ENCODE measurements around the gene PRPSAP1. TPM values are rescaled to one million over a fixed set of nuclear protein-coding genes. Genes with fewer than 3 reads are reported as not detected.

PRPSAP1 gene
- total RNA-seq, 1 experiment from 2014 or later, result 38.4 TPM

GRCh38 chr17:76265624-76266243 is 88.0 kb downstream of the PRPSAP1 start:
- Histone ChIP-seq H4K5ac (ENCODE audit: insufficient read length, low read depth, low read length) (no peak overlapping the region), H3K27ac (ENCODE audit: insufficient read length, low read depth, low read length) (no peak overlapping the region), H3K18ac (ENCODE audit: insufficient read length, low read depth, low read length) (peak overlapping the region; percentile 76), H3K9me3 (ENCODE audit: control insufficient read depth, low read depth, low read length) (no peaks in the 10 kb centered on the region), H3K56ac (ENCODE audit: insufficient read length, low read depth, low read length) (no peak overlapping the region), H2BK5ac (ENCODE audit: insufficient read length, low read length) (no peak overlapping the region), H3T11ph (ENCODE audit: low read length) (no peak overlapping the region), H4K91ac (ENCODE audit: insufficient read length, low read depth, low read length) (no peak overlapping the region), H2BK12ac (ENCODE audit: insufficient read length, low read depth, low read length) (no peak overlapping the region), H2BK15ac (ENCODE audit: low read depth, low read length) (no peak overlapping the region), H3K9ac (ENCODE audit: extremely low read depth, insufficient read length, low read length) (peak overlapping the region; percentile 76), H4K8ac (replicated peaks; ENCODE audit: insufficient read length, low read depth, low read length) (no peak overlapping the region), H3K27me3 (ENCODE audit: insufficient read depth, low read length) (no peaks in the 10 kb centered on the region), H2AK5ac (ENCODE audit: insufficient read length, low read length) (no peak overlapping the region), H3K23ac (ENCODE audit: insufficient read length, low read depth, low read length) (no peak overlapping the region), H4K20me1 (ENCODE audit: control insufficient read depth, insufficient read depth, insufficient read length) (no peaks in the 10 kb centered on the region), H3K14ac (ENCODE audit: insufficient read depth, low read length) (no peak overlapping the region; the same call in 1 of the 2 replicates), H3K4me2 (ENCODE audit: insufficient read depth, insufficient read length, low read length) (peak overlapping the region; percentile 75), H3K79me2 (ENCODE audit: insufficient read depth, low read length) (peaks cover 2% of the 10 kb centered on the region; the same call in 1 of the 2 replicates), H2BK120ac (ENCODE audit: low read depth, low read length, poor library complexity, severe bottlenecking) (no peak overlapping the region), H2BK20ac (ENCODE audit: low read depth, low read length, poor library complexity, severe bottlenecking) (no peak overlapping the region), H3K23me2 (ENCODE audit: insufficient read length, low read depth, low read length, poor library complexity, severe bottlenecking) (peaks cover 4% of the 10 kb centered on the region), H3K4ac (ENCODE audit: low read depth, low read length) (no peak overlapping the region), H3K4me1 (ENCODE audit: insufficient read depth, low read length) (peaks cover 5% of the 10 kb centered on the region), H2AFZ (ENCODE audit: low read length) (no peak overlapping the region), H3K79me1 (ENCODE audit: insufficient read depth, low read depth, low read length, poor library complexity, severe bottlenecking) (peaks cover 7% of the 10 kb centered on the region)
- Mint-ChIP-seq H3K27me3 (ENCODE audit: low read depth) (no peaks in the 10 kb centered on the region), H3K4me1 (peaks cover 35 to 51% of the 10 kb centered on the region in 2 experiments), H3K9me3 (no peaks in the 10 kb centered on the region), H3K27ac (no peak overlapping the region), H3K4me3 (peak overlapping the region; percentile 77 to 87), H3K36me3 (ENCODE audit: insufficient read depth in 1 of 3, low read depth in 3 of 3) (peaks cover 2 to 15% (median 10%) of the 10 kb centered on the region in 3 experiments; a peak in 6 of 7 replicates)
- no CpG with 5 or more reads among the region's 76 CpGs for WGBS (ENCODE audit: extremely low coverage, insufficient read length, low lambda C conversion rate)
- TF ChIP-seq, protein P1, sequence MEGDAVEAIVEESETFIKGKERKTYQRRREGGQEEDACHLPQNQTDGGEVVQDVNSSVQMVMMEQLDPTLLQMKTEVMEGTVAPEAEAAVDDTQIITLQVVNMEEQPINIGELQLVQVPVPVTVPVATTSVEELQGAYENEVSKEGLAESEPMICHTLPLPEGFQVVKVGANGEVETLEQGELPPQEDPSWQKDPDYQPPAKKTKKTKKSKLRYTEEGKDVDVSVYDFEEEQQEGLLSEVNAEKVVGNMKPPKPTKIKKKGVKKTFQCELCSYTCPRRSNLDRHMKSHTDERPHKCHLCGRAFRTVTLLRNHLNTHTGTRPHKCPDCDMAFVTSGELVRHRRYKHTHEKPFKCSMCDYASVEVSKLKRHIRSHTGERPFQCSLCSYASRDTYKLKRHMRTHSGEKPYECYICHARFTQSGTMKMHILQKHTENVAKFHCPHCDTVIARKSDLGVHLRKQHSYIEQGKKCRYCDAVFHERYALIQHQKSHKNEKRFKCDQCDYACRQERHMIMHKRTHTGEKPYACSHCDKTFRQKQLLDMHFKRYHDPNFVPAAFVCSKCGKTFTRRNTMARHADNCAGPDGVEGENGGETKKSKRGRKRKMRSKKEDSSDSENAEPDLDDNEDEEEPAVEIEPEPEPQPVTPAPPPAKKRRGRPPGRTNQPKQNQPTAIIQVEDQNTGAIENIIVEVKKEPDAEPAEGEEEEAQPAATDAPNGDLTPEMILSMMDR (conservative IDR thresholded peaks at IDR 0.05), result no peak
- DNase-seq, result no peak

All from H9 (cell line).